Ascending aorta (tissue), 2 donors: ENCODE data around the gene TMTC2. TPM values are rescaled to one million over a fixed set of nuclear protein-coding genes. Genes with fewer than 3 reads are reported as not detected.

Source experiments
- DNase-seq, 2 donors: peaks; one replicate each; pipeline ENCODE4 v3.0.0-alpha.2; 2019; ENCODE audit warnings: low spot score in 2 of 2
- H3K27ac ChIP-seq, 2 donors: fragments of 200-600 bp; sonication (generic); one replicate each; pipeline ENCODE4 v1.5.1; 2016 to 2017; ENCODE audit warnings: mild to moderate bottlenecking in 1 of 2
- H3K27me3 ChIP-seq: fragments of 200-600 bp; sonication (generic); one replicate; pipeline ENCODE4 v1.5.1; 2017
- H3K36me3 ChIP-seq, 2 donors: fragments of 200-600 bp; sonication (generic); one replicate each; pipeline ENCODE4 v1.5.1; 2016
- H3K4me1 ChIP-seq, 2 donors: fragments of 200-600 bp; sonication (generic); one replicate each; pipeline ENCODE4 v1.5.1; 2016 to 2017; ENCODE audit warnings: mild to moderate bottlenecking in 1 of 2
- H3K4me3 ChIP-seq, 2 donors: fragments of 200-600 bp; sonication (generic); one replicate each; pipeline ENCODE4 v1.5.1; 2016 to 2017; ENCODE audit warnings: mild to moderate bottlenecking in 1 of 2
- H3K9me3 ChIP-seq, 2 donors: fragments of 200-600 bp; sonication (generic); one replicate each; pipeline ENCODE4 v1.5.1; 2016
- CTCF ChIP-seq, 3 experiments: fragments of 200-600 bp in 2 of 3; fragments of 450-650 bp in 1 of 3; sonication (generic) in 2 of 3; IDR thresholded peaks; one replicate each; pipeline ENCODE4 v1.5.1; 2016 to 2019; ENCODE audit warnings: antibody characterized with exemption in 3 of 3, mild to moderate bottlenecking in 1 of 3, moderate library complexity in 1 of 3
- intact Hi-C: fragments of 100-400 bp; cut with DNase I; formaldehyde crosslinking; loops from one replicate; pipeline ENCODE4 v1.15.1; 2023
- total RNA-seq: library from RNA; depleted of rRNA; stranded (reverse); fragments of >200 nt; gene quantifications from one replicate; pipeline ENCODE4 v1.1.0, GENCODE V29; 2016

Gene TMTC2
- total RNA-seq, 1 donor from 2014 or later, result 6.8 TPM

- Histone ChIP-seq H3K36me3 (no peaks in the 10 kb centered on the region), H3K27me3 (no peaks in the 10 kb centered on the region), H3K4me1 (no peaks in the 10 kb centered on the region), H3K27ac (no peak overlapping the region), H3K4me3 (no peak overlapping the region), H3K9me3 (no peaks in the 10 kb centered on the region)
- DNase-seq, result no peak
- no peak for TF ChIP-seq CTCF (IDR thresholded peaks at IDR 0.05)
- intact Hi-C loops, result no loop called here
Measured at GRCh38 chr12:82781309-82781997, 94.7 kb downstream of the TMTC2 start.

- Histone ChIP-seq H3K9me3 (no peaks in the 10 kb centered on the region), H3K4me1 (no peaks in the 10 kb centered on the region), H3K27me3 (no peaks in the 10 kb centered on the region), H3K27ac (no peak overlapping the region), H3K4me3 (no peak overlapping the region), H3K36me3 (no peaks in the 10 kb centered on the region)
- DNase-seq, result no peak
- no peak for TF ChIP-seq CTCF (IDR thresholded peaks at IDR 0.05)
- intact Hi-C loops, result no loop called here
Measured at GRCh38 chr12:82783435-82783834, 96.7 kb downstream of the TMTC2 start.

GRCh38 chr12:82787016-82787415 lies 100.3 kb downstream of the TMTC2 start:
- no peak overlapping the region for H3K27ac ChIP-seq
- H3K9me3 ChIP-seq, result no peaks in the 10 kb centered on the region
- no peak for DNase-seq
- H3K27me3 ChIP-seq, result no peaks in the 10 kb centered on the region
- TF ChIP-seq CTCF (IDR thresholded peaks at IDR 0.05), result no peak
- H3K4me1 ChIP-seq, result no peaks in the 10 kb centered on the region
- H3K4me3 ChIP-seq, result no peak overlapping the region
- intact Hi-C loops, result no loop called here
- H3K36me3 ChIP-seq, result no peaks in the 10 kb centered on the region

- intact Hi-C loops, result no loop called here
- H3K4me3 ChIP-seq, result no peak overlapping the region
- H3K27me3 ChIP-seq, result no peaks in the 10 kb centered on the region
- H3K9me3 ChIP-seq, result no peaks in the 10 kb centered on the region
- no peak overlapping the region for H3K27ac ChIP-seq
- TF ChIP-seq CTCF (IDR thresholded peaks at IDR 0.05), result no peak
- no peaks in the 10 kb centered on the region for H3K36me3 ChIP-seq
- no peak for DNase-seq
- H3K4me1 ChIP-seq, result no peaks in the 10 kb centered on the region
Measured at GRCh38 chr12:82788594-82788993, 101.9 kb downstream of the TMTC2 start.

- H3K27ac ChIP-seq, result no peak overlapping the region
- no peaks in the 10 kb centered on the region for H3K4me1 ChIP-seq
- H3K9me3 ChIP-seq, result no peaks in the 10 kb centered on the region
- no peak for TF ChIP-seq CTCF (IDR thresholded peaks at IDR 0.05)
- H3K36me3 ChIP-seq, result no peaks in the 10 kb centered on the region
- intact Hi-C loops, result no loop called here
- H3K4me3 ChIP-seq, result no peak overlapping the region
- no peak for DNase-seq
- H3K27me3 ChIP-seq, result no peaks in the 10 kb centered on the region
Measured at GRCh38 chr12:82789674-82790073, 103.0 kb downstream of the TMTC2 start.
